ENCODE data around the gene ITGB2. TPM values are rescaled to one million over a fixed set of nuclear protein-coding genes. Genes with fewer than 3 reads are reported as not detected.

ITGB2 gene
- total RNA-seq, result 10 to 100 TPM; 19.2 to 36.7 TPM
- 10 to 100 TPM; 20.9 to 34.6 TPM for polyA plus RNA-seq (ENCODE audit: insufficient read length in 2 of 2)
- long read RNA-seq, donor 1, transcript ITGB2-201 (16 exons, 2,955 nt), result major isoform, 7 of 8 reads
- long read RNA-seq, donor 1, partial matches to known transcripts, result 0 of 8 reads
- long read RNA-seq, donor 1, other reads (novel, unspliced or antisense), result 0 of 8 reads
- long read RNA-seq, donor 2, partial matches to known transcripts, result 0 of 4 reads
- long read RNA-seq, donor 2, other reads (novel, unspliced or antisense), result 0 of 4 reads
- long read RNA-seq, donor 3, partial matches to known transcripts, result 0 of 6 reads
- long read RNA-seq, donor 3, other reads (novel, unspliced or antisense), result 0 of 6 reads
- long read RNA-seq, donor 4, partial matches to known transcripts, result 20 of 21 reads
- long read RNA-seq, donor 4, other reads (novel, unspliced or antisense), result 0 of 21 reads

DNA sequence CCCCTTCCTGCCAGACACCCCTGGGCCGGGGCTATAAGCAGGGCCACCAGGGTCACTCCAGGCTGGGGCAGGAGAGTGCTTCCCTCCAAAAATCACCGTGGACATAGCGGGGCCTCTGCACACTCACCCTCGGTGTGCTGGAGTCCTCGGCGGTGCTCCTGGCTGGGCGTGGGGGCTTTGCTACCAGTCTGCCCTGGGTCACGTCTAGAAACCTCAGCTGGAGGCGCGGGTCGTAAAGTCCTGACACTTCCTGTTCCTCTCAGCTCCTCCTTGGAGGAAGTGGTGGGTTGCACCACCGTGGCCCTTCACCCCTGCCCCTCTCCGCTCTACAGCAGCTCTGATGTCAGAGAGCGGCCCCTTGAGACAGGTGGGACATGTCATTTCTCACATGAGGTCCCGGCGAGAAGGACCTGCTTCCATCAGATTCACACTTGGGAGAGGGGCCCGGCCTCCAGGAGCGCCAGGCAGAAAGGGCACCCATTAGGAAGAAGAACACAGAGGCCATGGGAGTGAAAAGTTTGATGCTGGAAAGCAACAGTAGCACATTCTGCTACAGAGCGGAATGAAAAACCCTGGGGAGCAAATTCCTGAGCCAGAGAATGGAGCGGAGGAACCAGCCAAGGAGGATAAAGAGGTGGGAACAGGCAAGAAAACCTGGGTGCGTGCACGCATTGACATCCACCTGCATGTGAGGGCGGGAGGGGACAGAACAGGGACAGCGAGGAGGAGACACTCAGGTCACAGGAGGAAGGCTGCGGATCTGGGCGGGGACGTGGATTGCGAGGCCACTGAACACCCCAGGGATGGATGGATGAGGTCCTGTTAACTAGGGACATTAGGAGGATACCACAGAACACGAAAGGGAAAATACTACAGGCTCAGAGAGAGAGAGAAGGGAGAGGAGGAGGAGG, at the start of gene ITGB2:
ITGB2 (minus strand) TSS at position 206 of the 911 bp plus-strand sequence. CDS start 10,117 bp downstream, outside the sequence.
- no peaks in the 10 kb centered on the region for H3K9me3 ChIP-seq (ENCODE audit: control insufficient read depth, insufficient read depth, low read length)
- H3K36me3 ChIP-seq (ENCODE audit: control insufficient read depth, insufficient read depth, low read length), result no peaks in the 10 kb centered on the region
- peak within 1 kb of the TSS; percentile 24 for H3K4me3 ChIP-seq (ENCODE audit: low read depth, low read length)
- H3K4me1 ChIP-seq (ENCODE audit: control insufficient read depth, insufficient read depth, low read length), result peaks cover 14% of the 10 kb centered on the region
- no peak for DNase-seq (ENCODE audit: low read depth in 4 of 6, low spot score in 6 of 6)
- 75% methylated on average over 22 of the region's 29 CpGs for WGBS (ENCODE audit: insufficient coverage)
- H3K27me3 ChIP-seq (ENCODE audit: control insufficient read depth, insufficient read depth, low read length), result peaks cover 7% of the 10 kb centered on the region
- H3K27ac ChIP-seq (ENCODE audit: low read depth, low read length), result no peak within 1 kb of the TSS

DNA sequence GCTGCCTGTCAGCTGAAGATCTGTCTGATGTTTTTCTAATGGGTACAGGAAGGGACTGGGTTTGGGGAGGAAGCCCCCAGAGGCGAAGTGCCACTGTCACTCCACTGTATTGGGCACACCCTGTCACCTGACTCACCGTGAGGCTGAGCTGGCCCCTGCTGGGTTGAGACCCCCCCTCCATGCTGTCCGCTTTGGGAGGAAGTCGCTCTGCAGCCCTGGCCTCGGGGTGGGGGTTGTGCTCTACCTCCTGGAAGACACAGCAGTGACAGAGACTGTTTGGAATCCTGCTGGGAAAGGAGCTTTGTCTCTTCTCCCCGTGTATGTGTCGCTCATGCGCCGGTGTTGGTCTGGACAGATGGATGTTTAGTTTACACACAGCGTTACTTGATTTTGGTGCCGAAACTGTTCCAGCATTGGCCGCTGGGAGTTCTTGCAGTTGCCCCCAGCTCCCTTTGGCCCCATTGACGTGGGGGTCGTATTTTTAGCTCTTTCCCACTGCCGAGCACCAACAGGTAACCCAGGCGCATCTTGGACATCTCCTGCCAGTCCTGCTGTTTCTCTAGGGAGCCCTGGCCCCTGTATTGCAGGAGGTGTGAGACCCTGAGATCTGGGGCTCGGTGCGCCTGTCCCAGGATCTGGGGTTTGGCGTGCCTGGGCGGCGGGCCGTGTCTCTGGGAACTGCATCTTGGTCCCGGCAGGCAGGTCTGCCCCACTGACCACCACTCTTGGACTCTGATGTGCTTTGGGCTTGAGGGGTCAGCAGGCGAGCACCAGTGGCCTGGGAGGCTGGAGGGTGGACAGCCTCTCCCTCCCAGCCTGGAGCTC, 49.4 kb upstream of the ITGB2 start:
- Histone ChIP-seq H3K36me3 (ENCODE audit: control insufficient read depth, insufficient read depth, low read length) (peaks cover 83% of the 10 kb centered on the region), H3K27ac (ENCODE audit: low read depth, low read length) (no peak overlapping the region), H3K9me3 (ENCODE audit: control insufficient read depth, insufficient read depth, low read length) (no peaks in the 10 kb centered on the region), H3K4me3 (ENCODE audit: low read depth, low read length) (no peak overlapping the region), H3K4me1 (ENCODE audit: control insufficient read depth, insufficient read depth, low read length) (peaks cover 35% of the 10 kb centered on the region), H3K27me3 (ENCODE audit: control insufficient read depth, insufficient read depth, low read length) (no peaks in the 10 kb centered on the region)
- 83% methylated on average over 20 of the region's 24 CpGs for WGBS (ENCODE audit: insufficient coverage)
- no peak for DNase-seq (ENCODE audit: low read depth in 4 of 6, low spot score in 6 of 6)

DNA sequence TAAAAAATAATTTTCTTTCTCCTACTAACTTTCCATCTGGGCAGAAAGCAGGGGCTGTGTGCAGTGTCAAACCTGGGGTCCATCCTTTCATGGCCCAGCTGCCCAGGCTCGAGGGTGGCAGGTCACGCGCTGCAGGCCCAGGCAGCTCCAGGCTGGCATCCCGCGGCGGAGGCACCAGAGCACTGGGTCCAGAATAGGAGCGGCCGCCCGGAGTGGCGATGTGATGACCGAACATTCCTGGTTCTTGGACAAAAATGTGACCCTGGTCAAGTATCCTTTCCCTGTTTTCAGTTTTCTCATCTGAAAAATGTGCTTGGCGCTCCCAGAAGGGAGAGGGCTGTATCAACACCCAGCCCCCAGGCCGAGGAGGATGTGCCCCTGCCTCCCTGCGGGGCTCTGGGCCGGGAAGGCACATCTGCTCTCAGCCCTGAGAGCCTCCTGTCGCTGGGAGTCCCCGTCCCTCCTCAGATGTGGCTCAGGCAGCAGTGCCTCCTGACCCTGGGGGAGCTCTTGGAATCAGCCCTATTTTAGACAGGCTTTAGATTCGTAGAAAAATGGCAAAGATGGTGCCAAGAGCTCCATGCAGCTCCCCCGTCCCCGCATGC, 48.5 kb upstream of the ITGB2 start:
- H3K27ac ChIP-seq (ENCODE audit: low read depth, low read length), result no peak overlapping the region

DNA sequence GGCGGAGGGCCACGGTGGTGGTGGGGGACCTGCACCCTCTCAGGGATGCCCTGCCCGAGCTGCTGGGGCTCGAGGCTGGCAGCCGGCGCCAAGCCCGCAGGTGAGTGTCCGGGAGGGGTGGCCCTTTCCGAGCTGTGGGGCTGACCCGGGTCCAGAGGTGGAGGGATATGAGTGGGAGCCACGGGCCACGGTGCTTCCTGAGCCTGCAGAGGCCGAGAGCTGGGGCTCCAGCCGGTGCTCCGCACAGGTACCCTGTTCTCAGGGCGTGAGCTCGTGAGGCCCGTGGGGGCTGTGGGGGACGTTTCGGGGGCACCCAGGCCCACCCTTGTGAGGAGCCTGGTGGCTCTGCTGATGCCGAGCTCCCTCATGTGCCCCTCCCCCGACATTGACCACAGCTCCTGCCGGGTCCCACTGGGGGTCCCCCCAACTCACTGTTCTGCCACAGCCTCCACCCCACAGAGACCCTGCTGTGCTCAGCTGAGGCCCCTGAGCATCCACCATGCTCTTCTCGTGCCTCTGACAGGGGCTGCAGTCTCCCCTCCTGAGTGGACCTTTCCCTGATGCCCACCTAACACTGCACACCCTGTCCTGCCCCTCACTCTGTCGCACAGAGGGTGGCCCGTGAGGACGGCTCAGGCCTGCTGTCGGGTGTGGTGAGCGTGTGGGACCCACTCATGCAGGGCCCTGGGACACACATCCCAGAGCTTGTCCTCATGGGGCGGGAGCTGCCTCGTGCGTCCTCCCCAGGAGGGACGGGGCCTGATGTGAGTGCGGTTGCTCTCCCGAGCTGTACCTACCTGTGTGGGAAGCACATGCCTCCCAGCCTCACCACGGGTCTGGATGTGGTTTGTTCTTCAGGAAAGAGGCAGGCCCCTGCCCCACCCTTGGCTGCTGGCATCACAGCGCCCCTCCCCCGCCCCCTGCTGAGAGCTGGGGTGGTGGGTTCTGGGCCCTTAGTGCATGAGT, 46.7 kb upstream of the ITGB2 start:
- Histone ChIP-seq H3K36me3 (ENCODE audit: control insufficient read depth, insufficient read depth, low read length) (peaks cover 64% of the 10 kb centered on the region), H3K9me3 (ENCODE audit: control insufficient read depth, insufficient read depth, low read length) (no peaks in the 10 kb centered on the region), H3K27me3 (ENCODE audit: control insufficient read depth, insufficient read depth, low read length) (no peaks in the 10 kb centered on the region), H3K4me1 (ENCODE audit: control insufficient read depth, insufficient read depth, low read length) (peaks cover 37% of the 10 kb centered on the region), H3K27ac (ENCODE audit: low read depth, low read length) (peak overlapping the region; percentile 10), H3K4me3 (ENCODE audit: low read depth, low read length) (no peak overlapping the region)
- no peak for DNase-seq (ENCODE audit: low read depth in 4 of 6, low spot score in 6 of 6)
- 73% methylated on average over 36 of the region's 38 CpGs for WGBS (ENCODE audit: insufficient coverage)

More for the DNA sequence above, 48.5 kb upstream of the ITGB2 start:
- Histone ChIP-seq H3K9me3 (ENCODE audit: control insufficient read depth, insufficient read depth, low read length) (no peaks in the 10 kb centered on the region), H3K4me3 (ENCODE audit: low read depth, low read length) (no peak overlapping the region), H3K4me1 (ENCODE audit: control insufficient read depth, insufficient read depth, low read length) (peaks cover 35% of the 10 kb centered on the region), H3K36me3 (ENCODE audit: control insufficient read depth, insufficient read depth, low read length) (peaks cover 77% of the 10 kb centered on the region), H3K27me3 (ENCODE audit: control insufficient read depth, insufficient read depth, low read length) (no peaks in the 10 kb centered on the region)
- 75% methylated on average over 18 of the region's 20 CpGs for WGBS (ENCODE audit: insufficient coverage)
- no peak for DNase-seq (ENCODE audit: low read depth in 4 of 6, low spot score in 6 of 6)

DNA sequence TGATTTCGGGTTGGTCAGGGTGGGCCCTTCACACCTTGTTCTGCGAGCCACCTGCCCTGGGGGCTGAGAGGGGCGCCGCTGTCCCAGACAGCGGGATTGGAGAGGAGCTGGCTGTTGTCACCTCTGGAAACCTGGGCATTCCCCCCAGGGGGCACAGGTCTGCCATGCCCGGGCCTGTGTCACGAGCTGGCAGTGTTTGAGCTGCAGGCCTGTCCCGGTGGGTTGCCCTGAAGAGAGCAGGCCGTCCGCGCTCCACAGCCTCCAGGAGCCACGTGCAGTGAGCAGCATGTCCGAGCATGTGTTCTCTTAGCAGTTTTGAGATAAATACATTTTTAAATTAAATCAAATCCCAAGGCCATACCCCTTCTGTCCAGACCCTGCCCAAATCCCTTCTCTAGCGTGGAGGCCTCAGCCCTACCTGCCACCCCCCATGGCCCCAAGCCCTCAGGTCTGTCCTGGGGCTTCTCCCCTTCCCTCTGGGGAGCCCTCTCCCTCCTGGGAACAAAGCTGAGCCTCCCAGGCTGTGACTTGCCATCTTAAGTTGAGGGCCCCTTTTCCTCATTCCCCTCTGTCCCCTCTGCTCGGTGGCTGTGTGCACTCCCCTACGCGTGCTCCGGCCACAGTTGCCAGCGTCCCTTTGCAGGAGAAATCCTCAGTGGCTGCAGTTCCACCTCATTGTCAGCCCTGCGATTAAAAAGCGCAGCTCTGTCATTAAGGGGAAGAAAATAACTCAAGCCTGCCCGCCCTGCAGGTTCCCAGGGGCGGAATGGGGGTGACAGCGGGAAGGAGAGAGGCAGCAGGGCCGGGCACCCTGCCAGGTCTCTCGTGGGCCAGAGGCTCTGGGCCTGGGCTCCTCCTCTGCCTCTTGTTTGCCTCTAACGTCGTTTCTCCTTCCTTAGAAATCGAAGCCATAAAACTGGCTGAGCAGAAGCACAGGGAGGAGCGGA, 45.7 kb upstream of the ITGB2 start:
- H3K27me3 ChIP-seq (ENCODE audit: control insufficient read depth, insufficient read depth, low read length), result no peaks in the 10 kb centered on the region
- peak overlapping the region; percentile 10 for H3K27ac ChIP-seq (ENCODE audit: low read depth, low read length)
- peaks cover 55% of the 10 kb centered on the region for H3K36me3 ChIP-seq (ENCODE audit: control insufficient read depth, insufficient read depth, low read length)
- 41% methylated on average over 25 of the region's 30 CpGs for WGBS (ENCODE audit: insufficient coverage)
- DNase-seq (ENCODE audit: low read depth in 4 of 6, low spot score in 6 of 6), result peak in 5 of 6 donors; percentile 32 to 86 (median 52)
- H3K4me3 ChIP-seq (ENCODE audit: low read depth, low read length), result no peak overlapping the region
- no peaks in the 10 kb centered on the region for H3K9me3 ChIP-seq (ENCODE audit: control insufficient read depth, insufficient read depth, low read length)
- peaks cover 37% of the 10 kb centered on the region for H3K4me1 ChIP-seq (ENCODE audit: control insufficient read depth, insufficient read depth, low read length)

DNA sequence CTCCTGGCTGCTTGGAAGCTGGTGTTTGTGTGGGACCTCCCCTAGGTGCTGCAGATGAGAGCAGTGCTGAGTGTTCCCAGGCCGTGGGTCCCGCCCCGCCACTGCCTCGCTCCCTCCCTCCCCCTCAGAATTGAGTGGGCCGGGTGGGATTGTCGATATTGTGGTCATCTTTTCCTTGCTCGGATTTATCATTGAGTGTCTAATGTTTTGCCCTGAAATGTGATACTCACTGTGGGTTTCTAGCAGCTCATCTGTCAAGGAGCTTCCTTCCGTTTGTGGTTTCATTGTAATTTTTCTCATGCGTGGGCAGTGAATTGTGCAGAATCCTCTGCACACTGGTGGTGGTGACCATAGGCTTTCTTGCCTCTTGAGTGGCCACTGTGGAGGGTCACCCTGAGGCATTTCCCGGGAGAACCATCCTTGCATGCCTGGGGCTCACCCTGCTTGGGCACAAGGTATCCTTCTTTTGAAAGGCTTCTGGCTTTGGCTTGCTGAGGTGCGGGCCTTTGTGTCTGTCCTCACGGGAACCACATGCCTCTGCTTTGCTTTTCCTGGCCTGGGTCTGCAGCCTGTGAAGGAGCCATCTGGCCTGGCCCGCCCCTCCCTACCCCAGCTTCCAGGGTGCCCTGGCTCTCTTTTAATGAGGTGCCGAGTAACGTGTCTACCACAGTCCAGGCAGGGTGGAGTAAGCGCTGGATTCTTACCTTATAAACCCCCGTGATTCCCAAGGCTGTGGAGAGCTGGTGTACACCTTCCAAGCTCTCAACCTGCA, 44.7 kb upstream of the ITGB2 start:
- Histone ChIP-seq H3K4me1 (ENCODE audit: control insufficient read depth, insufficient read depth, low read length) (peaks cover 37% of the 10 kb centered on the region), H3K4me3 (ENCODE audit: low read depth, low read length) (no peak overlapping the region), H3K36me3 (ENCODE audit: control insufficient read depth, insufficient read depth, low read length) (peaks cover 47% of the 10 kb centered on the region), H3K27ac (ENCODE audit: low read depth, low read length) (no peak overlapping the region), H3K27me3 (ENCODE audit: control insufficient read depth, insufficient read depth, low read length) (no peaks in the 10 kb centered on the region), H3K9me3 (ENCODE audit: control insufficient read depth, insufficient read depth, low read length) (no peaks in the 10 kb centered on the region)
- no peak for DNase-seq (ENCODE audit: low read depth in 4 of 6, low spot score in 6 of 6)
- 77% methylated on average over 8 of the region's 17 CpGs for WGBS (ENCODE audit: insufficient coverage)

DNA sequence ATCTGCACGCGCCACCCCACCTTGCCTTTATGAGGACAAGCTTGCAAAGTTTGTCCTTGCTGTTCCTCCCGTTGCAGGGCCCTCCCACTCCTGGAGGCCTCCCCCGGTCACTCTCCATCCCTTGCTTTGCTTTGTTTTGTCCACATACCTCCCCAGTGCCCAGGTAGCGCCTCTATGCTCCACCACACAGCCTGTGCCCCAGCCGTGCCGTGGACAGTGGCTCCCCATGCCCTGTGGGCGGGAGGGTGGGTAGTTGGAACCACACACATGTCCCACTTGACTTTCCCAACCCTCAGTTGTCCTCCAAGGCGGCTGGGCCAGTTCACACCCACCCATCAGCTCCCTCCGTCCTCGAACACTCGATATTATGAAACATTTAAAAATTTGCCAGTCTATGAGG, 43.7 kb upstream of the ITGB2 start:
- H3K9me3 ChIP-seq (ENCODE audit: control insufficient read depth, insufficient read depth, low read length), result no peaks in the 10 kb centered on the region
- peaks cover 40% of the 10 kb centered on the region for H3K4me1 ChIP-seq (ENCODE audit: control insufficient read depth, insufficient read depth, low read length)
- H3K27ac ChIP-seq (ENCODE audit: low read depth, low read length), result no peak overlapping the region
- no peak for DNase-seq (ENCODE audit: low read depth in 4 of 6, low spot score in 6 of 6)
- no peak overlapping the region for H3K4me3 ChIP-seq (ENCODE audit: low read depth, low read length)
- peaks cover 49% of the 10 kb centered on the region for H3K36me3 ChIP-seq (ENCODE audit: control insufficient read depth, insufficient read depth, low read length)
- WGBS (ENCODE audit: insufficient coverage), result 93% methylated on average over 12 of the region's 12 CpGs
- H3K27me3 ChIP-seq (ENCODE audit: control insufficient read depth, insufficient read depth, low read length), result no peaks in the 10 kb centered on the region

Measured in spinal cord (tissue), 10 donors.